GM12872 (cell line): ENCODE data around the gene SMYD3.

Experiments
- CTCF ChIP-seq: IDR thresholded peaks from 3 replicates; pipeline ENCODE4 v1.5.1; 2011; ENCODE audit warnings: low read depth, mild to moderate bottlenecking, low read length, moderate library complexity; ENCODE audit not compliant: insufficient read depth

SMYD3 gene

GRCh38 chr1:246415028-246415427 is 92.1 kb downstream of the SMYD3 start:
- TF ChIP-seq CTCF = no peak

- TF ChIP-seq CTCF = no peak
Measured at GRCh38 chr1:246413430-246413829, 93.6 kb downstream of the SMYD3 start.

GRCh38 chr1:246404078-246404477 is 103.0 kb downstream of the SMYD3 start:
- no peak for TF ChIP-seq CTCF

GRCh38 chr1:246398126-246398813 is 108.8 kb downstream of the SMYD3 start:
- TF ChIP-seq CTCF = no peak

- no peak for TF ChIP-seq CTCF
Measured at GRCh38 chr1:246397046-246397445, 110.0 kb downstream of the SMYD3 start.

GRCh38 chr1:246396322-246396721 is 110.8 kb downstream of the SMYD3 start:
- TF ChIP-seq CTCF = no peak

GRCh38 chr1:246394121-246394520 is 113.0 kb downstream of the SMYD3 start:
- TF ChIP-seq CTCF = no peak
